ENCODE measurements around the gene RASSF8. TPM values are rescaled to one million over a fixed set of nuclear protein-coding genes. Genes with fewer than 3 reads are reported as not detected.

RASSF8 gene
- total and polyA plus RNA-seq, 2 of the 8 experiments (the other 6 are each of a cell fraction or from before 2014, with no cell fraction given), result 6.4 to 46.7 TPM

GRCh38 chr12:26128168-26128567 lies 169.7 kb downstream of the RASSF8 start:
- no peaks in the 10 kb centered on the region for H3K9me3 ChIP-seq (ENCODE audit: insufficient read depth in 2 of 2, low read depth in 1 of 2, low read length in 1 of 2)
- H3K79me2 ChIP-seq (ENCODE audit: control insufficient read depth in 1 of 2, insufficient read depth in 2 of 2, low read length in 2 of 2), result no peaks in the 10 kb centered on the region
- no peak overlapping the region for H2BK5ac ChIP-seq (ENCODE audit: low read depth, low read length)
- H4K91ac ChIP-seq (replicated peaks; ENCODE audit: insufficient read length, low read length), result no peak overlapping the region
- no peaks in the 10 kb centered on the region for H3K36me3 ChIP-seq (ENCODE audit: control insufficient read depth in 2 of 4, insufficient read depth in 4 of 4, low read length in 3 of 4)
- no peak overlapping the region for H2BK20ac ChIP-seq (ENCODE audit: low read length)
- DNase-seq (ENCODE audit: low read depth in 1 of 2, low spot score in 2 of 2) (no peak), FAIRE-seq (no peak)
- no peak overlapping the region for H3K18ac ChIP-seq (ENCODE audit: extremely low read depth, low read length)
- H2BK120ac ChIP-seq (replicated peaks; ENCODE audit: low read depth, low read length), result no peak overlapping the region
- no peak overlapping the region for H2AFZ ChIP-seq (ENCODE audit: low read length)
- H2BK15ac ChIP-seq (ENCODE audit: low read length), result no peak overlapping the region
- H2BK12ac ChIP-seq (ENCODE audit: low read depth, low read length), result no peak overlapping the region
- H3K27ac ChIP-seq (ENCODE audit: low read depth, low read length), result no peak overlapping the region
- peaks cover 31 to 63% (median 50%) of the 10 kb centered on the region in 4 experiments for H3K27me3 ChIP-seq (replicated peaks in 1 of 4; ENCODE audit: control insufficient read depth in 3 of 4, extremely low read depth in 1 of 4, insufficient read depth in 3 of 4, low read length in 3 of 4)
- H3K23ac ChIP-seq (ENCODE audit: insufficient read length), result no peak overlapping the region
- no peak overlapping the region for H4K8ac ChIP-seq (ENCODE audit: extremely low read depth, insufficient read depth, low read length)
- CTCF ChIA-PET (ENCODE audit: partially characterized antibody), result interaction anchor here (0.8 to 2.0 kb wide), 4 partner anchors 10 to 524 kb away, joined by 3 to 11 read pairs (median 3); no protein-coding TSS in a partner anchor
- H3K4me1 ChIP-seq (replicated peaks in 1 of 4; ENCODE audit: control insufficient read depth in 3 of 4, insufficient read depth in 4 of 4, low read length in 3 of 4), result peaks cover 0 to 7% (median 5%) of the 10 kb centered on the region in 4 experiments; a peak in 6 of 7 replicates
- no peak overlapping the region for H2AK5ac ChIP-seq (ENCODE audit: low read depth, low read length)
- H3K79me1 ChIP-seq (ENCODE audit: low read depth, low read length), result no peaks in the 10 kb centered on the region
- H3K56ac ChIP-seq (replicated peaks; ENCODE audit: insufficient read length, low read depth, low read length), result no peak overlapping the region
- POLR2A ChIA-PET (ENCODE audit: partially characterized antibody), result interaction anchor here (1.5 kb wide), 1 partner anchor 12 kb away, joined by 4 read pairs; no protein-coding TSS in a partner anchor
- H4K20me1 ChIP-seq (replicated peaks in 1 of 2; ENCODE audit: control insufficient read depth in 1 of 2, insufficient read depth in 2 of 2, low read length in 2 of 2), result no peaks in the 10 kb centered on the region
- no peak for TF ChIP-seq SIX5 (IDR thresholded peaks at IDR 0.05; ENCODE audit: low read depth, low read length)
- no peak for TF ChIP-seq PHF8 (conservative IDR thresholded peaks at IDR 0.05; ENCODE audit: low read depth, low read length)
- H3K14ac ChIP-seq (ENCODE audit: insufficient read length), result no peak overlapping the region
- no peak overlapping the region for H3K4me3 ChIP-seq (ENCODE audit: extremely low read depth in 1 of 4, insufficient read depth in 2 of 4, low read depth in 3 of 4, low read length in 4 of 4)
- peaks cover 16% of the 10 kb centered on the region; the same call in 1 of the 2 replicates for H3K23me2 ChIP-seq (ENCODE audit: low read depth, low read length)
- no peak overlapping the region for H3K4me2 ChIP-seq (ENCODE audit: insufficient read depth in 1 of 2, low read depth in 2 of 2, low read length in 2 of 2)
- H3K4ac ChIP-seq (replicated peaks; ENCODE audit: insufficient read length, low read depth, low read length), result no peak overlapping the region
- no peak overlapping the region for H4K5ac ChIP-seq (ENCODE audit: insufficient read length, low read depth, low read length)
- no peak overlapping the region for H3K9ac ChIP-seq (replicated peaks in 1 of 4; ENCODE audit: extremely low read depth in 1 of 4, low read depth in 3 of 4, low read length in 3 of 4)

Other genes with a start within 250 kb of the RASSF8 start
- gene BHLHE41, start 166.4 kb downstream of the RASSF8 start, total RNA-seq (2021; fragmentation: NEBNext Ultra II Directional; extraction: Animal tissue kit (Norgen Biotek cat#: 25700)), result 1.6 and 3.4 TPM in 2 replicates
- 0.58 and 1.1 TPM in 2 replicates for gene BHLHE41, start 166.4 kb downstream of the RASSF8 start, polyA plus RNA-seq (2011; rRNA removed)
- gene SSPN, start 236.9 kb downstream of the RASSF8 start, total RNA-seq (2021; fragmentation: NEBNext Ultra II Directional; extraction: Animal tissue kit (Norgen Biotek cat#: 25700)), result 0.86 and 0.98 TPM in 2 replicates
- gene SSPN, start 236.9 kb downstream of the RASSF8 start, polyA plus RNA-seq (2011; rRNA removed), result 1.8 and 2.9 TPM in 2 replicates